ENCODE results near the gene H2AZ1. TPM values are rescaled to one million over a fixed set of nuclear protein-coding genes. Genes with fewer than 3 reads are reported as not detected.
A peak's percentile ranks its signal among the peaks of the same experiment; 100 is the strongest.

The H2AZ1 gene
- total RNA-seq, 1 donor from 2014 or later, result 388 TPM

DNA sequence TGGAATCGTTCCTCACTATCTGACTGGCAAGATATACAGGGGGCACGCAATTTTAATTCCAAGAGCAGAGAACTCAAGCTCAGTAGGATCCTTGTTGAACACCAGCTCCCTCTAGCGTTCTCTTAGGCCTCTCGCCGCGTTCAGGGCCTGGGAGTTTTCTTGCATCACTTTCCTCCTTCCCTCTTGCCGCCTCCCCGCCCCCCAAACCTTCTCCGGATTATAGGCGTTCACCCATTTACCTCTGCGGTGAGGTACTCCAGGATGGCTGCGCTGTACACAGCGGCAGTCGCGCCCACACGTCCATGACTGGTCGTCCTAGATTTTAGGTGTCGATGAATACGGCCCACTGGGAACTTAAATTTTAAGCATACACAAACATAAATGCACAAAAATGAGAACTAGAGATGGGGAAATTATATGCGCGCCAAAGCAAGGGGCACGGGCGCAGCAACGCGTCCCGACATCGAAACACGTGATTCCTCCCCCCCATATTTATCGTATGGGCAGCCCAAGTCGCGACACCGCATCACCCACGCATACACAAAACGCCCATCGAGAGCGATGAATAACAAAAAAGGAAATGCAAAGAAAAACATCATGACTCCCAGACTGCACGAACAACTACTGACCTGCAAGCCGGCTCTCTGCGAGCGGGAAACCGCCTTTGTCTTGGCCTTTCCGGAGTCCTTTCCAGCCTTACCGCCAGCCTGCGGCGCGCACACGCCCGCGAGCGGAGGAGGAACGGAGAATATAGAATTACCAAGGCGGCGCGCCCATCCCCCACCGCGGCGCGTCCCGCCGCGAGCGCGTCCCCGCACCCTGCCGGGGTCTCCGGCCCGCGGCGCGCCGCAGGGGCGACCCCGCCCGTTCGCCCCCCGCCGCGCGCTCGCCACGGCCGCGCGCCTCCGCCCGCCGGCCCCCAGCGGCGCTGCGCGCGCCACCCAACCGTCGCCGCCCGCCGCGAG, 759 bp downstream of the H2AZ1 start:
- TF ChIP-seq, protein P1, sequence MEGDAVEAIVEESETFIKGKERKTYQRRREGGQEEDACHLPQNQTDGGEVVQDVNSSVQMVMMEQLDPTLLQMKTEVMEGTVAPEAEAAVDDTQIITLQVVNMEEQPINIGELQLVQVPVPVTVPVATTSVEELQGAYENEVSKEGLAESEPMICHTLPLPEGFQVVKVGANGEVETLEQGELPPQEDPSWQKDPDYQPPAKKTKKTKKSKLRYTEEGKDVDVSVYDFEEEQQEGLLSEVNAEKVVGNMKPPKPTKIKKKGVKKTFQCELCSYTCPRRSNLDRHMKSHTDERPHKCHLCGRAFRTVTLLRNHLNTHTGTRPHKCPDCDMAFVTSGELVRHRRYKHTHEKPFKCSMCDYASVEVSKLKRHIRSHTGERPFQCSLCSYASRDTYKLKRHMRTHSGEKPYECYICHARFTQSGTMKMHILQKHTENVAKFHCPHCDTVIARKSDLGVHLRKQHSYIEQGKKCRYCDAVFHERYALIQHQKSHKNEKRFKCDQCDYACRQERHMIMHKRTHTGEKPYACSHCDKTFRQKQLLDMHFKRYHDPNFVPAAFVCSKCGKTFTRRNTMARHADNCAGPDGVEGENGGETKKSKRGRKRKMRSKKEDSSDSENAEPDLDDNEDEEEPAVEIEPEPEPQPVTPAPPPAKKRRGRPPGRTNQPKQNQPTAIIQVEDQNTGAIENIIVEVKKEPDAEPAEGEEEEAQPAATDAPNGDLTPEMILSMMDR (IDR thresholded peaks at IDR 0.05; ENCODE audit: insufficient read depth, low read length, poor library complexity, severe bottlenecking), result peak; percentile 87
- H3K27me3 ChIP-seq (ENCODE audit: control insufficient read depth, insufficient read depth, low read length), result no peaks in the 10 kb centered on the region
- DNase-seq (ENCODE audit: low read depth), result peak; percentile 77
- no peaks in the 10 kb centered on the region for H3K36me3 ChIP-seq (ENCODE audit: control insufficient read depth, insufficient read depth, low read length)
- peak overlapping the region; percentile 80 for H3K4me3 ChIP-seq (ENCODE audit: low read depth, low read length)

DNA sequence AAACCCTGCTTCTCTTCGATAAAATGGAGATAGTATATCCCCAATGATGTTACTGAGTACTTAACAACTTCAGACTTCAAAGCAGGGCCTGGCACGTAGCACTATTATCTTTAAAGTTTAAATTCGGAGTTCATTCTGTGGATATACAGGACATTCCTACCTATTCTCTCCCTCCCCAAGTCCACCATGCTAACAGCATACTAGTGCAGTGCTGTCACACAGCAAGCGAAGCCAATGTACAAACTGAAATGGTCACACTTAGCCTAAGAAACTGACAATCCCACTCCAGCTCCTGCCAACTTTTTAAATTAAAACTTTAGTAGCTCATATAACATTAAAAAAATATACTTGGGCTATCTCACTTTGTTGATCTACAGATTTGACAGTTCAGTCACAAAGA, 2.5 kb downstream of the H2AZ1 start:
- no peak for DNase-seq (ENCODE audit: low read depth)
- Histone ChIP-seq H3K4me3 (ENCODE audit: low read depth, low read length) (no peak overlapping the region), H3K27me3 (ENCODE audit: control insufficient read depth, insufficient read depth, low read length) (no peaks in the 10 kb centered on the region), H3K36me3 (ENCODE audit: control insufficient read depth, insufficient read depth, low read length) (no peaks in the 10 kb centered on the region)
- TF ChIP-seq, protein P1 (IDR thresholded peaks at IDR 0.05; ENCODE audit: insufficient read depth, low read length, poor library complexity, severe bottlenecking), result no peak

DNA sequence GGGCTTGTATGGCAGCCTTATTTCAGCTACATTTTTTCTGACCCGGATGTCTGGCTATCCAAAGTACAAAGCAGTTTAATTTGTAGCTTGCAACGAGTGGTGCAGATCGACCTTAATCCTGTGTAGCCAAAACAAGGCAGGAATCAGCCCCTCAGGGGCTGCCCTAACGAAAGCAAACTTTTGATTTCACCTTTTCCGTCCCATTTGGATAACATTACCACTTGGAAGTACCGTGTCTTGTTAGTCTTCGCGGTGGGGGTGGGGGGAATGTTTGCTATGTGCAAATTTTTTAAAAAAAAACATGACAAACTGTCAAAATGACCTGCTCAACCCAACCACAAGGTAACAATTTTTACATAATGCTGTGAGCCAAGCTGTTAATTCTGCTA, 2.9 kb downstream of the H2AZ1 start:
- TF ChIP-seq, protein P1 (IDR thresholded peaks at IDR 0.05; ENCODE audit: insufficient read depth, low read length, poor library complexity, severe bottlenecking), result no peak
- peak overlapping the region; percentile 84 for H3K4me3 ChIP-seq (ENCODE audit: low read depth, low read length)
- no peak for DNase-seq (ENCODE audit: low read depth)
- H3K27me3 ChIP-seq (ENCODE audit: control insufficient read depth, insufficient read depth, low read length), result no peaks in the 10 kb centered on the region
- no peaks in the 10 kb centered on the region for H3K36me3 ChIP-seq (ENCODE audit: control insufficient read depth, insufficient read depth, low read length)

DNA sequence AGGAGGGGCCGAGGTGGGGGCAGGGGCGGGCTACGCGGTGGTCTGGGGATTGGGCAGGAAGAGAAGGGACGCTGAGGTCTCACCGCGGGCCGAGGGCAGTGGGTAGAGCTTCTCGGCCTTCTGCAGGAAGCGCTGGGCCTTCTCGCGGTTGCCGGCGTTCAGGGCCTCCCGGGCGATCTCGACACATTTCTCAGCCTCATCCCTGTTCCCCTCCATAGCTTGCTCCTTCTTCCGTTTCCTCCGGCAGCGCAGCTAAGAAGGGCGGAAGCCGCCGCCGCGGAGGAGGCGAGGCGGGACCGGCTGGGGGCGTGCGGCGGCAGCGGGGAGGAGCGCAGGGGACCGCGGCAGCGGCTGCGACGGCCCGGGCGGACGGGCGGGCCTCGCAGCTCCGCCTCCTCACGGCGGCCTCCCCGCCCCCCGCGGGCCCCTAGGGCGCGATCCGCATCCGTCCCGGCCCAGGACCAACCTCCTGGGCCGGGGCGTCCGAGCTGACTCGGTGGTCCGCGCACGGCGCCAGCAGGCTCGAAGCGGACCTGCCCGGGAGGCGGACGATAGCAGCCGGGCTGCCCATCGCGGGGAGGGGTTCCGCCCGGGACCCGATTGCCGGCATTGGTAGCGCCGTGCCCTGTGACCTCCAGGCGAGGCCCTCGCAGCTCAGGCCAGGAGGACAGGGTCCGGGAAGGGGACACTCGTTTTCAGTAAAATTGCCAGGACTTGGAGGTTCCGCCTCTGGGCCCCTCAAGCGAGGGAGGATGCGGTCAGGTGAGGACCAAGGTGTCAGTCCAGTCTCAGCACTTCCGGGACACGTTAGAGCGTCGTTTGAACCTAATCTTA, 3.5 kb downstream of the H2AZ1 start, which contains the start of gene DNAJB14:
Gene DNAJB14, minus strand, starts transcription at position 263 of the 834 bp plus-strand sequence. Its CDS starts 47 bp downstream, at position 216.
- DNase-seq (ENCODE audit: low read depth), result no peak
- H3K4me3 ChIP-seq (ENCODE audit: low read depth, low read length), result peak within 1 kb of the TSS; percentile 84
- H3K36me3 ChIP-seq (ENCODE audit: control insufficient read depth, insufficient read depth, low read length), result no peaks in the 10 kb centered on the region
- H3K27me3 ChIP-seq (ENCODE audit: control insufficient read depth, insufficient read depth, low read length), result no peaks in the 10 kb centered on the region
- TF ChIP-seq, protein P1 (IDR thresholded peaks at IDR 0.05; ENCODE audit: insufficient read depth, low read length, poor library complexity, severe bottlenecking), result no peak

DNA sequence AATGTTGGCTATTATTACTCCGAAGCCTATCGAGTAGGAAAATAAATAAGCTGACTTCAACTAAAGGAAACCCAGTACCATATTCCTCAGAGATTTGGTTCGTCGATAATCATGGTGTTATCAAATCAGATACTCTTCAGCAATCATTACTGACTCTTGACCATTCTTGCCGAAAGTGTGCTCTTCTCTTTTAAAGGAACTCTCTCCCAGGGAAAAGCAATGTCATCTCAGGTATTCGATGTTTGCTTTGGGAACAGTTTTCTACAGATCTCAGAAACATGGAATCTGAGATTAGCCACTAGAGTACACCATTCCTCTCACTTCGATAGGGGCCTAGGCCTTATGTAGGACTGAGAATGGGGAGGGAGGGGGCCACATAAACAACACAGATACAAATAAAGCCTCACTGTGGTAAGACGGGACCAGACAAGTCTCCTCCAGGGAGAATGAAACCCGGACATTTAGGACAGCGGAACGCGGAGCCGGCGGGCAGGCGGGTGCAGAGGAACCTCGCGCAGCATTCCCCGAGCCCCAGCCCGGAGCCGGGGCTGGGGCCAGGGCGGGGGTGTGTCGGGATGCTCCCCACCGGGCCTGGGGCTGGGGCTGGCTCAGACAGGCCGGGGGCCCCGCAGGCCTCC, 4.2 kb downstream of the H2AZ1 start:
- Histone ChIP-seq H3K36me3 (ENCODE audit: control insufficient read depth, insufficient read depth, low read length) (no peaks in the 10 kb centered on the region), H3K4me3 (ENCODE audit: low read depth, low read length) (peak overlapping the region; percentile 84), H3K27me3 (ENCODE audit: control insufficient read depth, insufficient read depth, low read length) (no peaks in the 10 kb centered on the region)
- TF ChIP-seq, protein P1 (IDR thresholded peaks at IDR 0.05; ENCODE audit: insufficient read depth, low read length, poor library complexity, severe bottlenecking), result no peak
- no peak for DNase-seq (ENCODE audit: low read depth)

Data from kidney epithelial cell (primary cell).